Mononuclear cell (primary cell): Measurements from ENCODE around the gene ANKLE1. TPM values are rescaled to one million over a fixed set of nuclear protein-coding genes. Genes with fewer than 3 reads are reported as not detected.
"Not testable (repeated sequence)": the region's sequence is repeated elsewhere in the genome, so short reads cannot be mapped to it uniquely, and the experiment has no call there.

Source experiments
- H3K27me3 ChIP-seq: 2 replicates; pipeline ENCODE4 v1.6.0; 2011; ENCODE audit warnings: low read length, control low read depth; ENCODE audit not compliant: insufficient read depth
- H3K4me1 ChIP-seq: 2 replicates; pipeline ENCODE4 v1.5.1; 2011; ENCODE audit warnings: mild to moderate bottlenecking, low read length, control low read depth; ENCODE audit not compliant: insufficient read depth
- H3K4me3 ChIP-seq: 2 replicates; pipeline ENCODE4 v1.5.1; 2011; ENCODE audit warnings: mild to moderate bottlenecking, low read length, moderate library complexity
- H3K9me3 ChIP-seq: 2 replicates; pipeline ENCODE4 v1.5.1; 2011; ENCODE audit warnings: low read depth, mild to moderate bottlenecking, control low read depth, low read length
- total RNA-seq: library from RNA; depleted of rRNA; stranded (reverse); fragments of >200 nt; gene quantifications from one replicate; pipeline ENCODE4 v1.2.3, GENCODE V29; 2012

Gene ANKLE1
- total RNA-seq, 1 donor: 0.94 TPM

GRCh38 chr19:17263712-17264640 is 17.7 kb upstream of the ANKLE1 start:
- Histone ChIP-seq H3K4me1 (peaks cover 25% of the 10 kb centered on the region), H3K27me3 (no peaks in the 10 kb centered on the region), H3K9me3 (no peaks in the 10 kb centered on the region)

DNA sequence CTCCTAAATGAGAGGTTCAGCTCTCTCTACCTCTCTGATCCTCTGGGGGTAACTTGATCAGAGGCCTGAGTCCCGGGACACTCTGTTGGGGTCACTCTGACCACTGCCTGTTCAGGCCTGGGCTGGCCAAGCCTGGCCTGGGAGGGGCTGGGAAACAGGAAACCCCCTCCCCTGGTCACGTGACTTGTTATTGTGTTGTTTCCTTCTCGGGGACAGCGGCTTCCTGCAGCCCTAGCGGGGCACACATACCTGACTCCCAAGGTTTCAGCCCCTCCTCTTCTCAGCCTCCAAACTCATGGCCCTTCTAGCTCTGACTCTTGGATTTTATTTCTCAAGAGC is 17.1 kb upstream of the ANKLE1 start, which contains the start of gene USHBP1:
TSS of gene USHBP1 (minus strand) at position 105 of the 339 bp plus-strand sequence. CDS start 446 bp downstream, outside the sequence.
- Histone ChIP-seq H3K4me1 (peaks cover 25% of the 10 kb centered on the region), H3K27me3 (no peaks in the 10 kb centered on the region), H3K4me3 (no peak within 1 kb of the TSS), H3K9me3 (no peaks in the 10 kb centered on the region)

More at GRCh38 chr19:17263712-17264640, 17.7 kb upstream of the ANKLE1 start:
- no peak overlapping the region for H3K4me3 ChIP-seq

DNA sequence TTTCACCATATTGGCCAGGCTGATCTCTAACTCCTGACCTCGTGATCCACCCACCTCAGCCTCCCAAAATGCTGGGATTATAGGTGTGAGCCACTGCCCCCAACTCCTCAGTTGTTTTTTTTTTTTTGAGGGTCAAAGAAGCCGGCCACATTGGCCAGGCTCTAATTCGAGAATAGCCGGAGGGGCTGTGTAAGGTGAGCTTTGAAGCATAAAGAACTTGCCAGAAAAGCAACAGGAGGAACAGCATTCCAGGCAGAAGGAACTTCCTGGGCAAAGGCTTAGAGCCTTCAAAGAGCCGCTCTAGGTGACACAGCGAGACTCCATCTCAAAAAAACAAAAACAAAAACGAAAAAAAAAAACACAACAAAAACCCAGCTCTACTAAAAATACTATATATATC is 15.7 kb upstream of the ANKLE1 start:
- Histone ChIP-seq H3K4me3 (no peak overlapping the region), H3K4me1 (peaks cover 25% of the 10 kb centered on the region), H3K9me3 (no peaks in the 10 kb centered on the region), H3K27me3 (no peaks in the 10 kb centered on the region)

GRCh38 chr19:17266589-17266974 is 15.1 kb upstream of the ANKLE1 start:
- H3K4me1 ChIP-seq: peaks cover 25% of the 10 kb centered on the region
- no peak overlapping the region for H3K4me3 ChIP-seq
- no peaks in the 10 kb centered on the region for H3K9me3 ChIP-seq
- H3K27me3 ChIP-seq: no peaks in the 10 kb centered on the region

DNA sequence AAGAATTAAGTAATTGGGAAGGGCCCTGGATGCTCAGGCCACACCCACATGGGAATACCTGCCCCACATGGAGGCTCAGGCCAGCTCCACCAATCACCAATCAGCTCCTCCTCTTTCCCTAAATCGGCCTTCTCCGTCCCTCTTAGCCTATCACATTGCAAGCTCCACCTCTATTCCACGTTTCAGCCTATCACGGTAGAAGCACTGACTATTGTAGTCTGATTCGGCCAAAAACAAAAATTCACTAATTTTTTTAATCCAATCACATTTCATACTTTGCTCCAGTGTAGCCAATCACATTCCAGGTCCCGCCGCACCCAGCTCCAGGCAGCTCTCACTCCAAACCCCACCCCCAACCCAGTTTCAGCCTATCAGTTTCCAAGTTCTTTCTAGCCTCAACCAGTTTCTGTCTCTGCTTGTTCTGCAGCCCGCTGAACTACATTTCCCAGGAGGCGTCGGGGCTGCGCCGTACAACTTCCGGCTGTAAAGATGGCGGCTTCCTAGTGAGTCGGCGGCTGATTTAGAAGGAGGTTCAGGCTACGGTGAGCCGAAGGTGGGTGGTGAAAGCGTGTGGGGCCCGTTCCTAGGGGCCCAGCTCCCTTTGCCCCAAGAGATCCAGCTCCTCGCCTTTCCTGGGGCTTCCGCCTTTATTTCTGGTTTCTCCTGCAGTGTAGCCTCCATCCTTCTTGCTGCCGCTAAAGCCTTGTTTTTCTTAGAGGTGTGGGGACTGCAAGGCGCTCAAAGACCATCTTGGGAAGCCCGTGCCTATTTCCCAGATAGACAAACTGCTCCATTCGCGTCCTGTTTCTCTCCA is 14.5 kb upstream of the ANKLE1 start, which contains the start of gene BABAM1:
TSS of gene BABAM1 (plus strand) at position 469 of the 814 bp plus-strand sequence. CDS start 1,364 bp downstream, outside the sequence.
- Histone ChIP-seq H3K27me3 (no peaks in the 10 kb centered on the region), H3K4me1 (peaks cover 25% of the 10 kb centered on the region), H3K4me3 (peak within 1 kb of the TSS; percentile 94), H3K9me3 (no peaks in the 10 kb centered on the region)

DNA sequence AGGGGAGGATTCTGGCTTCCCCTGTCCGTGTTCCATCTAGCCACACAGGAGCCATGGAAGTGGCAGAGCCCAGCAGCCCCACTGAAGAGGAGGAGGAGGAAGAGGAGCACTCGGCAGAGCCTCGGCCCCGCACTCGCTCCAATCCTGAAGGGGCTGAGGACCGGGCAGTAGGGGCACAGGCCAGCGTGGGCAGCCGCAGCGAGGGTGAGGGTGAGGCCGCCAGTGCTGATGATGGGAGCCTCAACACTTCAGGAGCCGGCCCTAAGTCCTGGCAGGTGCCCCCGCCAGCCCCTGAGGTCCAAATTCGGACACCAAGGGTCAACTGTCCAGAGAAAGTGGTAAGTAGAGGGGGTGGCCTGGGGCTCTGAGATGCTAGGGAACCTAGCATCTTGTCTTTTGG is 12.9 kb upstream of the ANKLE1 start:
- Histone ChIP-seq H3K4me1 (peaks cover 25% of the 10 kb centered on the region), H3K9me3 (no peaks in the 10 kb centered on the region), H3K27me3 (no peaks in the 10 kb centered on the region)

DNA sequence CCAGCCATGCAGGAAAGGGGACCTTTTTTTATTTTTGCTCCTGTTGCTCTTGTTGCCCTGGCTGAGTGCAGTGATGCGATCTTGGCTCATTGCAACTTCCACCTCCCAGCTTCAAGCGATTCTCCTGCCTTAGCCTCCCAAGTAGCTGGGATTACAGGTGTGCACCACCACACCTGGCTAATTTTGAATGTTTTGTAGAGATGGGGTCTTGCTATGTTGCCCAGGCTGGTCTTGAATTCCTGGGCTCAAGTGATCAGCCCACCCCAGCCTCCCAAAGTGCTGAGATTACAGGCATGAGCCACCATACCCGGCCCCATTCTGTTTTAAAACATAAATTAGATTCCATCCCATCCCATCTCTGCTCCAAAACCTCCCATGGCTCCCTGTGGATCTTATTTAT is 6.8 kb upstream of the ANKLE1 start:
- H3K9me3 ChIP-seq, H3K4me1 ChIP-seq, H3K27me3 ChIP-seq, H3K4me3 ChIP-seq: not testable (repeated sequence)

More for the DNA sequence above, 12.9 kb upstream of the ANKLE1 start:
- H3K4me3 ChIP-seq: no peak overlapping the region

DNA sequence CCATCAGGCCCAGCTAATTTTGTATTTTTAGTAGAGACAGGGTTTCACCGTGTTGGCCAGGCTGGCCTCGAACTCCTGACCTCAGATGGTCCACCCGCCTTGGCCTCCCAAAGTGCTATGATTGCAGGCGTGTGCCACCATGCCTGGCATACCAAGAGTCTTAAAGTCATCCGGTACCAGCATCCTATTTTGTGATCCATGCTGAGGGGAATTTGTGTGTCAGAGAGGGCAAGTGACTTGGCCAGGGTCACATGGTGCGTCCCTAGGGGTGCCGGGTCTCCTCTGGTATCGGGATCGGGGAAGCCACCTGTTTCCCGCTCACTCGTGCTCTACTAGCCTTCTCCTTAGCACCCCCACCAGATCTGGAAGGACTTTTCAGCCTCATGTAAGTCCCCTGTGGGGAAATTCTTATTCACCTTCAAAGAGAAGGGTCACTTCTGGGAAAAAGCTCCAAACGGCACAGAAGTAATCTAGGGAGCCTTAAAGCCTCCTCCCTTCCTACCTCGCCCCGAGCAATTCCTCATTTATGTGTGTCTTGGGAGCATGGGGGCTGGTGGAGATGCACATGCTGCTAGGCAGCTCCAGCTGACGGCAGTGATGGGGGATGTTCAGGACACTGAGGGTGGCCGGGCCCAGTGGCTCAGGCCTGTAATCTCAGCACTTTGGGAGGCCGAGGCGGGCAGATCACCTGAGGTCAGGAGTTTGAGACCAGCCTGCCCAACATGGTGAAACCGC is 6.1 kb upstream of the ANKLE1 start:
- Histone ChIP-seq H3K9me3 (no peaks in the 10 kb centered on the region), H3K27me3 (no peaks in the 10 kb centered on the region), H3K4me1 (no peaks in the 10 kb centered on the region), H3K4me3 (no peak overlapping the region)

DNA sequence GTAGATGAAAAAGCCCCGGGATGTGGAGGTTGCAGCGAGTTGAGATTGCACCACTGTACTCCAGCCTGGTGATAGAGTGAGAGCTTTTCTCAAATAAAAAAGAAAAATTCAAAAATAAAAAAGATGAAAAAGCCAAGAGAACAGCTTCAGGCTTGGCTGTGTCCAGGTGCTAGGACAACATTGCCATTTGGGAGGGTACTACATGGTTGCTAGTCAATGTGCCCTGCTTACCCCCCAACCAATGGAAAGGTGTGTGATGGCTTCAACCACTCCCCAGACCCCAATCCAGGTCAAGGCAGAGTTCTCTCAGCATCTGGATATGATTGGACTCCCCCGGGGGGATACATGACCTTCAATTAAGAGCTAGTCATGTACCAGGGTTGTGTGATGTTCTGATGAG is 2.3 kb upstream of the ANKLE1 start:
- Histone ChIP-seq H3K4me3 (no peak overlapping the region), H3K9me3 (no peaks in the 10 kb centered on the region), H3K27me3 (no peaks in the 10 kb centered on the region), H3K4me1 (peaks cover 23% of the 10 kb centered on the region)

DNA sequence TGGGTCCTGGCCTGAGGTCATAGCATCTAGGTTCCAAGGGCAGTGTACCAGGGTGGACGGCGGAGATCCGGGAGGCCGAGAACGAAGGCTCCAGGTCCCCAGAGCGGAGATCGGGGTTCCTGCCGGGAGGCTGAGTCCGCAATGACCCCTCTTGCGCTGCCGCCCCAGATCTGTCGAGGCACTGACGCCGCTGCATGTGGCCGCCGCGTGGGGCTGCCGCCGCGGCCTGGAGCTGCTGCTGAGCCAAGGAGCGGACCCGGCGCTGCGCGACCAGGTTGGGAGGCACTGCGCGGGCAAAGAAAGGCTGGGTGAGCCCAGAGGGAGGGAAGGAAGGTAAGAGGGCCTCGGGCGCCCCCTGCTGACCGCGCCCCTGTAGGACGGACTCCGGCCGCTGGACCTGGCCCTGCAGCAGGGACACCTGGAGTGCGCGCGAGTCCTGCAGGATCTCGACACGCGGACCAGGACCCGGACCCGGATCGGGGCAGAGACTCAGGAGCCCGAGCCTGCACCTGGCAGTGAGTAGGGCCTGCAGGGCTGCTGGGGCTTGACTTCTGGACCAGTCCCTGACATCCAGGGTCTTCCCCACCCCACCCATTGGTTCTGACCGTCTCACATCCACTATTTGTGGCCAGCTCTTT is 906 bp downstream of the ANKLE1 start:
- H3K9me3 ChIP-seq: no peaks in the 10 kb centered on the region
- H3K4me3 ChIP-seq: peak overlapping the region; percentile 44
- H3K27me3 ChIP-seq: no peaks in the 10 kb centered on the region
- peaks cover 23% of the 10 kb centered on the region for H3K4me1 ChIP-seq

GRCh38 chr19:17283504-17283996 is 1.8 kb downstream of the ANKLE1 start:
- Histone ChIP-seq H3K4me1 (peaks cover 23% of the 10 kb centered on the region), H3K27me3 (no peaks in the 10 kb centered on the region), H3K4me3 (no peak overlapping the region), H3K9me3 (no peaks in the 10 kb centered on the region)

DNA sequence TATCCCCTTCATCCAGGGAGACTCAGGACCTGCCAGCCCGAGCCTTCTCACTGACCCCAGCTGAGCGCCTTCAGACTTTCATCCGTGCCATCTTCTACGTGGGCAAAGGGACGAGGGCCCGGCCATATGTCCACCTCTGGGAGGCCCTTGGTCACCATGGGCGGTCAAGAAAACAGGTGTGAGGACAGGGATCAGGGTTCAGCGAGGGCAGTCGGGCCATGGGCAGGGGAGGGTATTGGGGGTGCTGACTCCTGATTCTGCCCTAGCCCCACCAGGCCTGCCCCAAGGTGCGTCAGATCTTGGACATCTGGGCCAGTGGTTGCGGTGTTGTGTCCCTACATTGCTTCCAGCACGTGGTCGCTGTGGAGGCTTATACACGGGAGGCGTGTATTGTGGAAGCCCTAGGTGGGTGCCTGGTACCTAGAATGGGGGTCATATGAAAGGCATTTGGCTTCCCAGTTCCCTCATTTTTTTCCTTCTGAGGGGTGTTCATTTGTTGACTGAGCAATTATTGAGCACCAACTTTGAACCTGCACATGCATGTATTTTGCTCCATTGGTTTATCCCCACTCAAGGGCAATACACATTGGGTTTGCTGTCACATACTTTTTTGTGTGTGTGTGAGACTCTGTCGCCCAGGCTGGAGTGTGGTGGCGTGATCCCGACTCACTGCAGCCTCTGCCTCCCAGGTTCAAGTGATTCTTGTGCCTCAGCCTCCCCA is 3.9 kb downstream of the ANKLE1 start:
- H3K9me3 ChIP-seq: no peaks in the 10 kb centered on the region
- H3K27me3 ChIP-seq: no peaks in the 10 kb centered on the region
- H3K4me1 ChIP-seq: peaks cover 23% of the 10 kb centered on the region
- H3K4me3 ChIP-seq: no peak overlapping the region

GRCh38 chr19:17286263-17286662 is 4.6 kb downstream of the ANKLE1 start:
- Histone ChIP-seq H3K4me3 (no peak overlapping the region), H3K27me3 (no peaks in the 10 kb centered on the region), H3K4me1 (peaks cover 18% of the 10 kb centered on the region), H3K9me3 (no peaks in the 10 kb centered on the region)

- Histone ChIP-seq H3K4me1 (peaks cover 13% of the 10 kb centered on the region), H3K4me3 (no peak overlapping the region), H3K27me3 (no peaks in the 10 kb centered on the region), H3K9me3 (no peaks in the 10 kb centered on the region)
These were observed 5.1 kb downstream of the ANKLE1 start for GRCh38 chr19:17286752-17287151.
